ENCODE data around the gene ACOT11.

GRCh38 chr1:54532033-54532432, 16.0 kb upstream of the ACOT11 start:
- TF ChIP-seq CTCF (optimal IDR thresholded peaks at IDR 0.05 in 1 of 3, IDR thresholded peaks at IDR 0.05 in 1 of 3, conservative IDR thresholded peaks at IDR 0.05 in 1 of 3; ENCODE audit: extremely low read depth in 1 of 3, insufficient read depth in 2 of 3, low read length in 3 of 3) (no peak), EZH2 (IDR thresholded peaks at IDR 0.05; ENCODE audit: low read length) (no peak)
